Occipital lobe (tissue), 2 donors: ENCODE data around the gene GRM4. TPM values are rescaled to one million over a fixed set of nuclear protein-coding genes. Genes with fewer than 3 reads are reported as not detected.
"Not testable (repeated sequence)": the region's sequence is repeated elsewhere in the genome, so short reads cannot be mapped to it uniquely, and the experiment has no call there.

Experiments used
- DNase-seq: peaks from one replicate; lab custom pipeline; 2025; lab: John Stamatoyannopoulos, UW
- total RNA-seq: library from RNA; depleted of rRNA; stranded (reverse); fragments of >200 nt; gene quantifications from one replicate; pipeline ENCODE4 v1.2.3, GENCODE V29; 2014

Gene GRM4
- total RNA-seq, 1 donor from 2014 or later = 0.94 TPM

DNA sequence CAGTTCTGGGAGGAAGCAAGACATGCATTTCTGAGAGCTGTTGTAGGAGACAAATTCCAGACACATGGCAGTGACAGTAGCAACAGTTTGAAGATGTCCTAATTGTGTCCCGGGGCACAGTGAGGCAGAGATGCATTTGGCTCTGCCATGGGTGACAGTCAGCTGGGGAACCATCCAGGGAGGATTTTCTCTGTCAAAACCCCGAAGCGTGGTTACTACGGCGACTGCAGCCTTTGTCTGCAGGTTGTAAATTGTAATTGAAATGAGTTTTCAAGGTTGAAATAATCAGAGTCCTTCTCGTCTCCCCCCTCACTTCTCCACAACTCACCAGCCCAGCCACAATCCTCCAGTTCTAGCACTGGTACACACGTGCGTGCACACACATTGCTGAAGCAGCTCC is 100.1 kb downstream of the GRM4 start:
- DNase-seq = no peak

DNA sequence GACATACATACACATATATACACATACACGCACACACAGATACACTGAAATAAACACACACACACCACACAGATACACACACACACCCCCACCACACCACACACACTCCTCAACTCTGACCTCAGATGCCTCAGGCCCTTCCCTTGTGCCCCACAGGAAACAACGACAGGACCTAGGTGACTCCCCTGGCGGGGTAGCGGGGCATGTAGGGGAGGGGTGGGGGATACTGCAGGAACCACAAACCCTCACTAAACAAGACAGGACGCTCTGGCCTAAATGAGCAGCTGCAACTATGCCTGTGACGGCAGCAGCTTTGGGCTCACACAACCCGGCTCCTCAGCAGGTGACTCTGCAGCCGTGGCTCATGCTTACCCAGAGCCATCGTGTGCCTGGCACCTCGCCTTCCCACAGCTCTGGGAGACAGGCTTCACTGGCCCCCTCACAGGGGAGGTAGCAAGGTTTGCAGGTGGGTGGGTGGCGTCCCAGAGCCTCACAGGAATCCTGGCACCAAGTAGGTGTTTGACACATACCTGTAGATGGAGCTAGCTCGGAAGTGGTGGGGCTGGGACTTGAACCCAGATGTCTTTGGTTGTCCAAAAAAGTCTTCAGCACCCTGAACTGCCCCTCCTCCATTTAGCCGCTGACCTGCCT is 100.8 kb downstream of the GRM4 start:
- no peak for DNase-seq

DNA sequence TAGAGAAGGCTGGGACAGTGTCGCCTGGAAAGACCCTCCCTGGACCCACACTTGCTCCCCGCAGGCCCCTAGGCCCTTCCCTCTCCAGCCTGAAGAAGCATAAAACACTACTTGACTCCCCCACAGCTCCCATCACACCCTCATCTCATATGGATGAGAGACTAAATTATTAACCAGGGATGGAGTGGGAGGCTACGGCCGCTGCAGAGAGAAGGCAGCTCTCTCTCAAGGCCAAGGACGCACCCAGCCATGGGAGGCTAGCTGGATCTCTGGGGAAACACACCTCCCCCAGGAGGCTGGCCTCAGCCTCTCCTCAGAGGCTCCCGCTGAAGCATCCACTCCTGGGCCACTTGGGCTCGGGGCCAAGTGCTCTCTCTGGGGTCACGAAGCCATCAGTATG is 102.5 kb downstream of the GRM4 start:
- DNase-seq = no peak

DNA sequence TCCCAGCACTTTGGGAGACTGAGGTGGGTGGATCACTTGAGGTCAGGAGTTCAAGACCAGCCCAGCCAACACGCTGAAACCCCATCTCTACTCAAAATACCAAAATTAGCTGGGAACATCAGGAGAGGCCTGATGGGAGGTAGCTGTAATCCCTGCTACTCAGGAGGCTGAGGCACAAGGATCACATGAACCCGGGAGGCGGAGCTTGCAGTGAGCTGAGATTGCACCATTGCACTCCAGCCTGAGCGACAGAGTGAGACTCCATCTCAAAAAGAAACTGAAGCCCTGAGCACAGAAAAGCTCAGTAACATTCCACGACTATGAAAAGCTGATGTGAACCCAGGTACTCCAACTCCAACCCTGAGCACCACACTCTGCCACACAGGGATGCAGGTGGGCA is 103.9 kb downstream of the GRM4 start:
- not testable (repeated sequence) for DNase-seq

DNA sequence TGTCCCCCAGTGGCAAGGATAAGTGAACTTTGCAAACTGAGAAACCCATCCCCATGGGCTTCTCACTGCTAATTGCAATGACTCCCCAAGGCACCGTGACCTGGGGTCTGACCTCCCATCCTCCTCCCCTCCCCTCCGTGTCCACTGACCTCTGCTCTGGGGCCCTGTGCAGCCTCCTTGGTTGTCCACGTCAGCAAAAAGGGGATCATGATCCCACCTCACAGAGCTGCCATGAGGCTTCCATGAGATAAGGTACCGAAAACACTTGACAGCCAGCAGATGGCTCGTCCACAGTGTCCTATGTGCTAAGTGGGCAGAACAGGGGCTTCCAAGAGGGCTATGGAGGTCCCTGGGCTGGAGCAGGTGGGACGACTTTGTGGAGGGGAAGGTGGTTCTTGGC is 104.5 kb downstream of the GRM4 start:
- no peak for DNase-seq

DNA sequence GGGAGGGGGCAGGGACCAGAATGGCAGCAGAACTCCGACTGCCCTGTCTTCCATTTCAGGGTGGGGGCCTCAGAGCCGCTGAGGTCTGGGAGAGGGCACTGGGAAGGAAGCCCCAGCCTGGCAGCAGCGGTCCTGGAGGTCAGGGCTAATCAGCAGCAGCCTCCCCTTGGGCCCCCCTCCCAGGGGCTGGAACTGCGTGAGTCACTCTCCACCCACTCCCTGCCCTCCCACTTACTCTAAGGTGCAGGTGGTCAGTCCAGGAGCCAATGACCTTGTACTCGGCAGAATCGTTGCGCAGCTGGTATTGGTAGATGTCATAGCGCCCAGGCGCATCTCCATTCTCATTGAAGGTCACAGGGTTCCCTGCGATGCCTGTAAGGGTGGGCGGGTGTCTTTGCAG is 105.9 kb downstream of the GRM4 start:
- no peak for DNase-seq

DNA sequence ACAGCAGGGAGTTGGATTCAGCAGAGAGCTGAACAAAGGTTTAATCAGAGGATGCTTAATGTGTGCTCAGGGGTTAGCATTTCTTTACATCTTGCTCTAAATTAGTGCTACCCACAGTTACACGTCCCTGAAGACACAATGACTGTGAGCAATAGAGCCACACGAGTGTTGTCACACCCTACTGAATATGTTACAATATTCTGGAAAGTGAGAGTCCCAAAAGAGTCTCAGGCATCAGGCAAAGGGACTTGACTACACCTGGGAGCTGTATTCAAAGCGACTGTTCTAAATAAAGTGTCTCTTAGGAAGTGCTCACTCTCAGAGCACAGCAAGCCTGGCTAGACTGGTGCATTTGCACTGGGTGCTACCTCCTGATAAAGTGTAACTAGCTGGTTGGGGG is 108.7 kb downstream of the GRM4 start:
- no peak for DNase-seq

DNA sequence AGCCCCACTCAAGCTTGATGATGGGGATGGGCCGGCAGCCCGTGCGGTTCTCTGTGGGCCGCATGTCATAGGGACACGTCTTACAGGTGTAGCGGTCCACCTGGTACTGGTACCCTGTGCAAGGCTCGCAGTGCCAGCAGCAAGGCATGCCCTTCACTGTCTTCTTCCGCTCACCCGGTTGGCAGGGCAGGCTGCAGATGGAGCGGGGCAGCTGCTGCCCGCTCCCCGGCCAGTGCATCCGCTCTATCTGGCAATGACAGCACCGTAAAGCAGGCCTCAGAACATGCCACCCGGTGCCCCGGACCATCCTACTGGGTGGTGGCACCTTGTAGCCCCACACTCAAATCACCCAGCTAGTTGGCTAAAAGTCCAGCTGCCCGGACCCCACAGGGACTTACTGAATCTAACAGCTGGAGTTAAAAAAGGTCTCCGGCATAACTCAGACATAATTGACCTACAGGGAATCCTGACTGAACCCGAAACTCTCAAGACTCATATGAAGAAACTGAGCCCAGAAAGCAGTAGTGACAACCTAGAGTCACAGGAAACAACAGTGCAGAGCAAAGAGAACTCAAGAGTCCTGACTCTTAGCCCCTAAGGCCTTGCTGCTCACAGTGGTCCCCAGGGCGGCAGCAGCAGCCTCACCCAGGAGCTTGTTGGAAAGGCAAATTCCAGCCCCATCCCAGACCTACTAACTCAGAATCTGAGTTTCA is 109.4 kb downstream of the GRM4 start:
- no peak for DNase-seq

DNA sequence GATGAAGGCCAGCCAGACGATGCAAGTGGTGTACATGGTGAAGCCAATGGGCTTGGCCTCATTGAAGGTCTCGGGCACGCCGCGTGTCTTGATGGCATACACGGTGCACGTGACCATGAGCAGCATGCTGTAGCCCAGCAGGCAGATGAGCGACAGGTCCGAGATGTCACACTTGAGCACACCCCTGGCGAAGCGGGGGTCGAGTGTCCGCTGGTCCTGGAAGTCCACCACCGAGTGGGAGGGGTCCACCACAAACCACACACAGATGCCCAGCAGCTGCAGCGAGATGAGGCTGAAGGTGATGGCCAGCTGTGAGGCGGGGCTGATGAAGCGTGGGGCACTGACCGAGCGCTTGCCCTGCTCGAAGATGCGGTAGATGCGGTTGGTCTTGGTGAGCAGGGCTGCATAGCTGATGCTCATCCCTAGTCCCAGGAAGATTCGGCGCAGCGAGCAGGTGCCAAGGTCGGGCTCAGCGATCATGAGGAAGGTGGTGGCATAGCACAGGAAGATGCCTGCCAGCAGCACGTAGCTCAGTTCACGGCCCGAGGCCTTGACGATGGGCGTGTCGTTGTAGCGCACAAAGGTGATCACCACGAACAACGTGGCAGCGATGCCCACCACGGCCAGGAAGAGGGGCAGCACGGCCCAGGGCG is 110.1 kb downstream of the GRM4 start:
- no peak for DNase-seq

DNA sequence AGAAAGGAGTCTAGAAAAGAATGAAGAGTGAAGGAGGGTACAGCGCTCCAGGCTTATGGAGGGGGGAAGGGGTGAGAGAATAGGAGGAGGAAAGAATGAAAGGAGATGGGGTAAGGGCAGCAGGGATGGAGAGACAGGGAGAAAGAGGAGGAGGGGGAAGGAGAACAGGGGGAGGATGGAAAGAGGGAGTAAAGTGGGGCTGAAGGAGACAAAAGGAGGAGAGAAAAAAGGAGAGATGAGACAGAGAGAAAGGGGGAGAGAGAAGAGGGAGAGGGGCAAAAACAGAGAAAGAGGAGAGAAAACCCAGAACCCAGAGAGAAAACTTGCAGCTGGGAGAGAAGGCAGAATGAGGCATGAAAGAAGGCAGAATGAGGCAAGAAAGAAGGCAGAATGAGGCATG is 110.7 kb downstream of the GRM4 start:
- no peak for DNase-seq

DNA sequence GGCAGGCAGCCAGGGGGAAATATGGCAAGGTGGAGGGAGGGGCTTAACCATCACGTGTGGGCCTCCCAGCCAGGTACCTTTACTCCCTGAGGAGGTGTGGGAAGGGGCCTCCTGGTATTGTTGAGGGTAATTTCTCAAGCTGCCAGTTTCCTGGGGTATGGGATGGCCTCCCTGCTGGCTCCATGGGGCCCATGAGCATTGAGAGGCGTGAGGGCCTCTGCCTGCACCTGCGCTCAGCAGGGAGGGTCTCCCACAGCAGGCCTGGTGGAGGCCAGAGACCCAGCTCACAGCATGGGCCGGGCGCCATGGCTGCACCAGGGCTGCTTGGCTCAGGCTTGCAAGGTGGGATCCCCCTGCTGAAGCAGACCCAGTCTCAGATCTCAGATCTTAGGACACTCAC is 113.0 kb downstream of the GRM4 start:
- DNase-seq = no peak

DNA sequence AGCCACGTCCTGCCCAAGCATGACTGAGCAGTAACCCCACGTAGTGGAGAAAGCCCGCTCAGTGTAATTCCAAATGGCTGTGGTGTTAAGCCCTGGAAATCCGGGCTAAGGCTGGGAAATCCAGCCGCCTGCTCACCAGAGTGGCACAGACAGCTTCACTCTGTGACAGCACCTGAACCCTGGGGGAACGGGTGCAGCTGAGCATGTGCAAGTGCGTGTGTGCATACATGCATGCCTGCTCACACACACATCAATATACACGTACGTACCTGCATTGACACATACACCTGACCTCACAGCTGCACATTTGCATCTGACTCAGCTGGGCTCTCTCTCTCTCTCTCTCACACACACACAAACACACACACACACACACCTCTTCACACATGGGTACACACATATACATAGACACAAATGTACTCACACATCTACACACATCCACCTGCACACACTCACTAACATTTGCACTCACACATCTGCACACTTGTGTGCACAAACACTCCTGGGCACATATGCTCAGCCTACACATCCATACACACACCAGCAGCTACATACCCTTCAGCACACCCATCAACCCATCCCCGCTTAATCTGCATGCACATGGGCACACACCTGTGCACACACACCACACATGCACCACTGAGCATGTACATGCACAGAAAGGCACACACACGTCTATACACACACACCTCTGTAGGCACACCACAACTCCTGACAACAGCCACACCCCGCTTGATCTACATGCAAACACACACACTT is 114.1 kb downstream of the GRM4 start:
- no peak for DNase-seq

DNA sequence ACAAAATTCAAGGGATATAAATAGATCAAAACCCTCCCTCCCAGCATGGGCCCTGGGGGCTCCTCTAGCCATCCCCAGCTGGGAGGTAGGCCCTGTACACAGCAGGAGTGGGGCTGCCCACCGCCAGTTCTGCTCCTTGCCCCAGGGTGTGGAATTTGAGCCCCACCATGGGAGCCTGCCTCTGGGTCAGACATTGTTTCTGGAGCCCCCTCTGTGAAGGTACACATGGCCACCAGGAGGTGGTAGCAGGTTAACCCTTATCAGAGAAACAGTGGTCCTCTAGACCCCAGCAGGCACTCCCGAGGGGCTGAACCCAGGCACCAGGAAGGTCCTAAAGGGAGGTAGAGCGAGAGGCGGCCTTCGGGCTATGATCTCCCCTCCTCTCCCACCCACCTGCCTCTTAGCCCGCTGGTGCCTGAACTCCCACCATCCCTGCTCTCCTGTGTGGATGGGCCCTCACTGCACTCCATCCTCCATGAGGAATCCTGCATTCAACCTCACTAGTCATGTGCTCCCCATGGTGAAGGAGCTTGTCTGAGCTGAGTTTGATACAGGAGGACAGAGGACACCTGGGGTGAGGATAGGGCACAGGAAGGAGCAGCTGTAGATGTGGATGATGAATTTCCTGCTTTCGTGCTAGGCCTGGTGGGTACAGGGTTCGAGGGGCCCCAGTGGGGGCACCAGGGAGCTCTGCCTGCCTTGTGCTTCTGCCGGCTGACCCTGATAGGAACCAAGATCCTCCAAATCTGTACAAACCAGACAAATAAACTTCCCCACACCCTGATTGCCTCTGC is 114.9 kb downstream of the GRM4 start:
- DNase-seq = no peak

DNA sequence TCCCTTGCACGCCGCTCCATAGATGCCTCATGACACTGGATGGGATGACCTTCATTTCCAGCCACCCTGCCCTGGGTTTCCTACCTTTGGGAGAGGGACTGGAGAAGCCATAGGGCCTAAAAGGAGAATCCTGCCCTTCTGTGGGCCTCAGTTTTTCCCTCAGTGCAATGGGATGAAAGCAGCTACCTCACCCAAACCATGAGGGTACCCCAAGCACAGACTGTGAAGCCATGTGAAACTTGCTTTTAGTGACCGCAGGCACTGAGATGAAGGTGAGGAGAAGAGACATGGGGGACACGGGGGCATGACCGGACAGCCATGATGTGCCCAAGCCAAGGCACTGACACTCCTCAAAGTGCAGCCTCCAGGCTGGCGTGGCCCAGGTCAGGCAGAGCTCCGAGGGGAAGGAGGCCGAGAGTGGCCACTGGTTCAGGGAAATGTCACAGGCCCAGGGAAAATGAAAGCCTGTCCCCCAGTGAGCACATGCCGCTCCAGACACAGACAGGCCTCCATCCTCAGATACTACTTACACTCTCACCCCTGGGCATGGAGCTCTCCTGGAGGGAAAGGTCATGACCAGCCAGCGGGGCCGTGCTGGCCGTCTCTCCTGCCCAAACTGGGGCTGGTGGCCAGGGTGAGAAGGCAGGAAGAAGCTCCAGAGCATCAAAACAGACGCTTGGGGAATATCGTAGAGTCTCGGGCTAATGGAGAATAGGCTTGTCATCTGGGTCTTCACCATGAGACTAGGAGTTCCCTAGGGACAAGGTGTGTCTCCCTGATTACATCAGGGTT is 116.2 kb downstream of the GRM4 start:
- DNase-seq = no peak

DNA sequence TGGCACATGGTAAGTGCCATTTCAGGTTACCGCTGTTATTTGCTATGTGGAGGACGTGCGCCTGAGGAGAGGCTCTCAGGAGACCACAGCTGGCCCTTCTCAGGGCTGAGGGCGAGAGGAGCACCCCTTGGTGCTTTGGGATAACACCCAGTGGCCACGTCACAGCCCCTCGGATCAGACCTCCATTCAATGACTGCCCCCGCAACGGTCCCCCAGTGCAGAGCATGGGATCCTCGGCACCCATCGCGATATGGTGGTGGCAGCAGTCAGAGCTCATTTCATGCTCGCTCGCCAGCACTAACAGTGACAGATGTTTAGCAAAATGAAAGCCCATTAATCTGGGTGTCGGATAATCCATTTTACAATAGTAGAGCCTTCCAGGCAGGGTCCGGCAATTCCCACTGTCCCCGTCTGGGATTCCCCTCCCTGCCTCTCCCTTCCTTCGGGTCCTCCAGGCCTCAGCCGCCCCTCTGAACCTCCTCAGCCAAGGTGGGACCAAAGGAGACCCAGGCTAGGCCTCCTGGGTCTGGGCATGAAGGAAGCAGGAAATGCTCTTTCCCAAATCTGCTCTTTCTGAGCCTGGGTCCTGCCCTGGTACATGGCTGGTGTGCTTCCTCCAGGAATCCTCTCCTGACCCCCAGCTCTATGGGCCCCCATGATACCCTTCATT is 117.1 kb downstream of the GRM4 start:
- DNase-seq = no peak

DNA sequence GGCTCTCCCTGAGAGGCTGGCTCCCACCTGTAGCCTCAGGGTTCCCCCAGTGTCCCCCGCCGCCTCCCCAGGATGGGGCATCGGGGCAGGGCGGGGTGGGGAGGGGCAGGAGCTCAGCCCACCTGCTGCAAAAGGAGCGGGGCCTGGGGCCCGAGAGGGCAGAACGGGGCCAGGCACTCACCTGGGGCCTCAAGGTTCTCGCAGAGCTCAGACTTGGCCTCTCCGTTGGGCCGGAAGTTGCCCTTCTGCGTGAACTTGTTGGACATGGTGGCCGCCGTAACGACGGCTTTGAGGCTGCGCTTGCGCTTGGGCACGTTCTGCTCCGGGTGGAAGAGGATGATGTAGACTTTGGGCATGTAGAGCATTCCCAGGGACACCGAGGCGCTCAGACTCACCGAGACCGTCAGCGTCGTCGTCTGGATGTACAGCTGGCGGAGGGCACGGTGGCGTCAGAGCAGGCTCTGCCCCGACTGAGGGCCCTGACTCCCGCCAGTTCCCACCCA is 117.9 kb downstream of the GRM4 start:
- no peak for DNase-seq

DNA sequence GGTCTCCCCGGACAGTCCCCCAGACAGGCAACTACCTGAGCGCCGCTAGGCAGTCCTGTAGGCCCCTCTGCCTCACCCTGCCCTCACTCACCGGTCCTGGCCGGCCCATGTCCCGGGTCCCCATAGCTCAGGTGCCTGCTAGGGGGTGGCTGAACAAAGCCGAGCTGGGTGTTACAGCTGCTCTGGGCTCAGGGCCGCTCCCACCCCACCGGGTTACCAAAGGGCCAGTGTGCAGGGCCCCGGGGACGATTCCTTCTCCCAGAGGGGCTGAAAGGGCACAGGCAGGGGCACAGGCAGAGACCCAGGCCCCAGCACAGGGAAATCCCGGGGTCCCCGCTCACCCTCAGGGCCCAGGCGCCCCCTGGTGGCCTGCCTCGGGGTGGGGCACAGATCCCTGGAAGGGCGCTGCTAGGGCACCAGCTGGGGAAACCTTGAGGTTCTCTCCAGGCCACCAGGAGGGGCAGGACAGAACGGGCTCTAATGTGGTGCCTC is 118.4 kb downstream of the GRM4 start:
- DNase-seq = no peak

DNA sequence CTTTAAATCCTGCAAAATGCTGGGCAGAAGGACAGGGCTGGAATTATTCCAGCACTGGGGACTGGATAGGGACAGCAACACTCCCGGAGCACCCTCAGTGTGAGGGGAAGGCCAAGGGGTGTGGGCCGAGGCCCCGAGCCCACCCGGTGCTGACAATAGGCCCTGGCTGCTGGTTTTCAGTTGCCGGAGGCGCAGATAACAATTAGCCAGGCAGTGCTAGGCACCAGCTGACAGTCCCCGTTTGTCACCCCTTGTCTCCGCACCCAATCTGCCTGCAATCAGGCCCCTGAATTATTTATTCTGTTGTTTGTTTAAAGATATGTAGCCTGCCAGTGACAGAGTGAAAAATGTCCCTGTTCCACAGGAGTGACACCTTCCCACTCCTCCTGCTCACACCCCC is 120.0 kb downstream of the GRM4 start:
- no peak for DNase-seq

DNA sequence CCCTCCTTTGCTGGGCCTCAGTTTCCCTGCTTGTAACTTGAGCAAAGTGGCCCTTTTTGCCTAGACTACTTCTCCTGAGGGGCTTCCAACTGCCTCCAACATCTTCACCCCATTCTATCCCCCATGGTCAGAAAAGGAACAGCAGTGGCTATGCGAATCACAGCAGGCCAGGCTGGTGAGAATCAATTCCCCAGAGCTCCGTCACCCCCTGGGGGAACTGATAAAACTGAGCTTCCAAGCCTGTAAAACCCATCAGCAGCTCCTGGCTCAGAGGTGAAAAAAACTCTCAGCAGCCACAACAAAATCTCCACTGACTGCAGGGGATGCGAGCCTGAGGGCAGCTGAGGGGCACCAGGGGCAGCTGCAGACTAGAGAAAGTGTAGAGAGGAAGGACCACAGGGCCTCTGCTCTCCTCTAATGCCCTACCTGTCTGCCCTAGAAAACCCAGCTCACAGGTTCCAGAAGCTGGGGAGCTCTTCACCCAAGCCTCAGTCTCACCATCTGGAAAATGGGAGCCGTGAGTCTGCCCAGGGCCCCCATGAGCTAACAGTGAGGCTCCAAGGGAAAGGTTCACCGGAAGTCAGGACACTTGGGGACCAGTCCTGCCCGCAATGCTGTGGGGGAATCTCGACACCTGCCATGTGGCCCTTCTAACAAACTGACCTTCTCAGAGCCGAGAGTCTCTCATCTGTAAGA is 120.6 kb downstream of the GRM4 start:
- DNase-seq = no peak
